ENCODE measurements around the gene XYLT1. TPM values are rescaled to one million over a fixed set of nuclear protein-coding genes. Genes with fewer than 3 reads are reported as not detected.

Gene XYLT1
- total and polyA plus RNA-seq, 2 of the 8 experiments (the other 6 are each of a cell fraction or from before 2014, with no cell fraction given), result 6.6 to 25.4 TPM

DNA sequence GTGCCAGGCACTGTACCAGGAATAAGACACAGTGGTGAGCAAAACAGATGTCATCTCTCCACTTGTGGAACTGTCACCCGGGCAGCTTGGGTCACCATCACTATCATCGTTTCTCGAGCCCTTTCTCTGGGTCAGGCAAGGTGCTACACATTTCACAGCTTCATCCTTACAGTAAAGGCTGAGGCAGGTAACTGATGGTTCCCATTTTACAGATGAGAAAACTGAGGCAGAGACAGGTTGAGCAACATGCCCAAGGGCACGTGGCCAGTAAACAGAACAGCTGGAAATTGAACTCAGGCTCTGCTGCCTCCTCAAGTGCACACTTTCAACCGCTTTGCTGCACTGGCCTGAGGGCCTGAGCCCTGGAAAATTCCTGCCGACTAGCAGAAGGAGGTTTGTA lies 294.6 kb downstream of the XYLT1 start:
- 91% methylated on average over 6 of the region's 6 CpGs; no CpG with 5 or more reads in 1 of the 2 experiments for WGBS, 2 experiments (ENCODE audit: extremely low coverage in 1 of 2, insufficient coverage in 1 of 2, insufficient read length in 1 of 2, insufficient replicate concordance in 2 of 2, low coverage in 1 of 2, low lambda C conversion rate in 2 of 2, missing lambda C conversion rate in 1 of 2)
- POLR2A ChIA-PET (ENCODE audit: partially characterized antibody), result no interaction called here
- no peak overlapping the region for H3K56ac ChIP-seq (replicated peaks; ENCODE audit: insufficient read length, low read depth, low read length)
- H3K9ac ChIP-seq (replicated peaks in 1 of 4; ENCODE audit: extremely low read depth in 1 of 4, low read depth in 3 of 4, low read length in 3 of 4), result no peak overlapping the region
- no peak overlapping the region for H4K5ac ChIP-seq (ENCODE audit: insufficient read length, low read depth, low read length)
- no peak overlapping the region for H2BK120ac ChIP-seq (replicated peaks; ENCODE audit: low read depth, low read length)
- H3K36me3 ChIP-seq (ENCODE audit: control insufficient read depth in 2 of 4, insufficient read depth in 4 of 4, low read length in 3 of 4), result no peaks in the 10 kb centered on the region
- FAIRE-seq (no peak), DNase-seq (ENCODE audit: low read depth in 1 of 2, low spot score in 2 of 2) (no peak)
- H2BK20ac ChIP-seq (ENCODE audit: low read length), result no peak overlapping the region
- no peaks in the 10 kb centered on the region for H3K27me3 ChIP-seq (replicated peaks in 1 of 4; ENCODE audit: control insufficient read depth in 3 of 4, extremely low read depth in 1 of 4, insufficient read depth in 3 of 4, low read length in 3 of 4)
- no peak overlapping the region for H2AFZ ChIP-seq (ENCODE audit: low read length)
- H3K4me1 ChIP-seq (replicated peaks in 1 of 4; ENCODE audit: control insufficient read depth in 3 of 4, insufficient read depth in 4 of 4, low read length in 3 of 4), result no peaks in the 10 kb centered on the region
- no peaks in the 10 kb centered on the region for H3K9me3 ChIP-seq (ENCODE audit: insufficient read depth in 2 of 2, low read depth in 1 of 2, low read length in 1 of 2)
- CTCF ChIA-PET (ENCODE audit: partially characterized antibody), result interaction anchor here (0.7 to 1.3 kb wide), 3 partner anchors 18 to 380 kb away, joined by 3 to 7 read pairs (median 3); no protein-coding TSS in a partner anchor
- H2BK5ac ChIP-seq (ENCODE audit: low read depth, low read length), result no peak overlapping the region
- no peak overlapping the region for H3K14ac ChIP-seq (ENCODE audit: insufficient read length)
- H3K23me2 ChIP-seq (ENCODE audit: low read depth, low read length), result no peaks in the 10 kb centered on the region
- no peak overlapping the region for H3K27ac ChIP-seq (ENCODE audit: low read depth, low read length)
- no peak overlapping the region for H3K4me3 ChIP-seq (ENCODE audit: extremely low read depth in 1 of 4, insufficient read depth in 2 of 4, low read depth in 3 of 4, low read length in 4 of 4)
- no peak overlapping the region for H3K4ac ChIP-seq (replicated peaks; ENCODE audit: insufficient read length, low read depth, low read length)
- no peak overlapping the region for H3K23ac ChIP-seq (ENCODE audit: insufficient read length)
- no peak overlapping the region for H3K4me2 ChIP-seq (ENCODE audit: insufficient read depth in 1 of 2, low read depth in 2 of 2, low read length in 2 of 2)
- TF ChIP-seq RAD21 (IDR thresholded peaks at IDR 0.05 in 1 of 2, conservative IDR thresholded peaks at IDR 0.05 in 1 of 2; ENCODE audit: low read depth in 2 of 2, low read length in 2 of 2) (no peak), KDM4A (IDR thresholded peaks at IDR 0.05; ENCODE audit: low read depth, low read length, severe bottlenecking) (no peak), RXRA (IDR thresholded peaks at IDR 0.05; ENCODE audit: insufficient read depth, low read depth, low read length) (no peak), RBBP5 (IDR thresholded peaks at IDR 0.05; ENCODE audit: borderline replicate concordance, low read depth, low read length) (no peak), RFX5 (IDR thresholded peaks at IDR 0.05; ENCODE audit: borderline replicate concordance, low read depth, low read length) (no peak), KDM5A (IDR thresholded peaks at IDR 0.05; ENCODE audit: low read length) (no peak), SAP30 (IDR thresholded peaks at IDR 0.05; ENCODE audit: insufficient read depth, insufficient replicate concordance, low read length) (no peak)
- H2BK15ac ChIP-seq (ENCODE audit: low read length), result no peak overlapping the region
- H2BK12ac ChIP-seq (ENCODE audit: low read depth, low read length), result no peak overlapping the region
- no peak overlapping the region for H4K91ac ChIP-seq (replicated peaks; ENCODE audit: insufficient read length, low read length)
- no peaks in the 10 kb centered on the region for H3K79me2 ChIP-seq (ENCODE audit: control insufficient read depth in 1 of 2, insufficient read depth in 2 of 2, low read length in 2 of 2)
- H3K18ac ChIP-seq (ENCODE audit: extremely low read depth, low read length), result no peak overlapping the region
- H3K79me1 ChIP-seq (ENCODE audit: low read depth, low read length), result no peaks in the 10 kb centered on the region
- H2AK5ac ChIP-seq (ENCODE audit: low read depth, low read length), result no peak overlapping the region
- H4K20me1 ChIP-seq (replicated peaks in 1 of 2; ENCODE audit: control insufficient read depth in 1 of 2, insufficient read depth in 2 of 2, low read length in 2 of 2), result peaks cover 0 to 2% of the 10 kb centered on the region in 2 experiments
- H4K8ac ChIP-seq (ENCODE audit: extremely low read depth, insufficient read depth, low read length), result no peak overlapping the region

Data from H1 (cell line).